Mesothelial cell of epicardium (in vitro differentiated cells): ENCODE measurements around the gene TMEM131L. TPM values are rescaled to one million over a fixed set of nuclear protein-coding genes. Genes with fewer than 3 reads are reported as not detected.

ENCODE experiments used
- DNase-seq, 2 experiments: peaks; one replicate each; pipeline ENCODE4 v3.0.0; 2021; ENCODE audit warnings: low spot score in 2 of 2; ENCODE audit not compliant: unreplicated experiment in 2 of 2
- H3K27ac Mint-ChIP-seq: 2 replicates; pipeline ENCODE4 v1.8.0; 2021; ENCODE audit warnings: mixed read lengths
- H3K27me3 Mint-ChIP-seq: 2 replicates; pipeline ENCODE4 v1.8.0; 2021; ENCODE audit warnings: low read depth, mixed read lengths
- H3K36me3 Mint-ChIP-seq: 2 replicates; pipeline ENCODE4 v1.8.0; 2021; ENCODE audit warnings: mixed read lengths
- H3K4me1 Mint-ChIP-seq: 2 replicates; pipeline ENCODE4 v1.8.0; 2021; ENCODE audit warnings: mixed read lengths
- H3K4me3 Mint-ChIP-seq: 2 replicates; pipeline ENCODE4 v1.8.0; 2021; ENCODE audit warnings: mild to moderate bottlenecking, moderate library complexity, mixed read lengths
- H3K9me3 Mint-ChIP-seq: 2 replicates; pipeline ENCODE4 v1.8.0; 2021; ENCODE audit warnings: mixed read lengths
- CTCF ChIP-seq: fragments of 200-600 bp; sonication (generic); IDR thresholded peaks from one replicate; pipeline ENCODE4 v1.5.0; 2021; ENCODE audit warnings: antibody characterized with exemption; ENCODE audit not compliant: unreplicated experiment
- total RNA-seq: library from RNA; stranded (reverse); gene quantifications from 3 replicates; pipeline ENCODE4 v1.2.1, GENCODE V29; 2021

TMEM131L gene
- total RNA-seq, 1 donor from 2014 or later, result 13.9 TPM

- no peak overlapping the region for H3K4me3 Mint-ChIP-seq
Observed at GRCh38 chr4:153485359-153485758, 19.2 kb downstream of the TMEM131L start.

GRCh38 chr4:153485860-153486259 is 19.7 kb downstream of the TMEM131L start:
- peaks cover 23% of the 10 kb centered on the region for H3K4me1 Mint-ChIP-seq
- TF ChIP-seq CTCF, result no peak
- H3K27ac Mint-ChIP-seq, result no peak overlapping the region
- H3K9me3 Mint-ChIP-seq, result no peaks in the 10 kb centered on the region
- H3K36me3 Mint-ChIP-seq, result peaks cover 3% of the 10 kb centered on the region
- no peak for DNase-seq
- no peak overlapping the region for H3K4me3 Mint-ChIP-seq
- H3K27me3 Mint-ChIP-seq, result no peaks in the 10 kb centered on the region

More at GRCh38 chr4:153485359-153485758, 19.2 kb downstream of the TMEM131L start:
- Mint-ChIP-seq H3K4me1 (peaks cover 23% of the 10 kb centered on the region), H3K27ac (no peak overlapping the region), H3K9me3 (no peaks in the 10 kb centered on the region), H3K27me3 (no peaks in the 10 kb centered on the region), H3K36me3 (peaks cover 5% of the 10 kb centered on the region)
- DNase-seq, result no peak
- TF ChIP-seq CTCF, result no peak

- Mint-ChIP-seq H3K27me3 (no peaks in the 10 kb centered on the region), H3K4me1 (peaks cover 27% of the 10 kb centered on the region), H3K4me3 (no peak overlapping the region), H3K27ac (no peak overlapping the region), H3K36me3 (no peaks in the 10 kb centered on the region), H3K9me3 (no peaks in the 10 kb centered on the region)
- no peak for TF ChIP-seq CTCF
- DNase-seq, result no peak
Observed at GRCh38 chr4:153486281-153487151, 20.4 kb downstream of the TMEM131L start.

GRCh38 chr4:153488006-153488891 is 22.1 kb downstream of the TMEM131L start:
- DNase-seq, result no peak
- peaks cover 4% of the 10 kb centered on the region for H3K9me3 Mint-ChIP-seq
- peaks cover 30% of the 10 kb centered on the region for H3K4me1 Mint-ChIP-seq
- H3K36me3 Mint-ChIP-seq, result peaks cover 2% of the 10 kb centered on the region
- no peak overlapping the region for H3K27ac Mint-ChIP-seq
- no peak for TF ChIP-seq CTCF
- H3K27me3 Mint-ChIP-seq, result no peaks in the 10 kb centered on the region
- H3K4me3 Mint-ChIP-seq, result no peak overlapping the region

DNA sequence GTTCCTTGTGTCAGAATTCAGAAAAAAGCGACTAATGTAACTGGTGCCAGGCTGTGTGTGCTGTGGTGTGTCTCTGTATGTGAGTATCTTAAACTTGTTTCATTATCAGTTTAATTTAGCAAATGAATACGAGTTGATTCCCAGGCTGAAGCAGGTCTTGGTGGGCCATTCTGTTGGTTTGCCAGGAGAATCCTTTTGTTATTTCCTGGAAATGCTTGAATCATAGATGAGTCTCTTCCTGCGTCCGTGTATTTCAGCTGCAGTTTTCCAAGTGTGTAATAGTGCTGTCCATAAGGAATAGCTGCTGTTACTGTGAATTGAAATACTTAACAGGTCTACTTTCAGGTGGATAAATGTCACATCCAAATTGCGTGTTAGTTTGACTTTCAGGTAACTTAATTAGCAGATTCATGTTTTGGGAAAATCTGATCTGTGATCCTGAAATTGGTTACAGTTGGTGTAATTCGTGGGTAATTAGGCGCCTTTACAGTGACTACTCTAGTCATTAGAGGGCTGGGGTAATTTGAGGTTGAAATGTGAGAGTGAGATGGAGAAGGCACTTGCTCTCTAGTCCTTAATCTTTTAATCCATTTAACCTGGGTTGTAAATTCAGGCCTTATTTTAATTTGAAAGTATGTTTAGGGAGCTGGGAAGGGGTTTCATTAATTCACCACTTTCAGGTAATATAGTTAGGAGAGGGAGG is 23.8 kb downstream of the TMEM131L start:
- DNase-seq, result no peak
- no peak overlapping the region for H3K27ac Mint-ChIP-seq

More for the DNA sequence above, 23.8 kb downstream of the TMEM131L start:
- TF ChIP-seq CTCF, result no peak
- Mint-ChIP-seq H3K4me3 (no peak overlapping the region), H3K9me3 (peaks cover 4% of the 10 kb centered on the region), H3K4me1 (peaks cover 30% of the 10 kb centered on the region), H3K27me3 (no peaks in the 10 kb centered on the region), H3K36me3 (peaks cover 2% of the 10 kb centered on the region)
